Measurements from ENCODE around the gene NTN3.

DNA sequence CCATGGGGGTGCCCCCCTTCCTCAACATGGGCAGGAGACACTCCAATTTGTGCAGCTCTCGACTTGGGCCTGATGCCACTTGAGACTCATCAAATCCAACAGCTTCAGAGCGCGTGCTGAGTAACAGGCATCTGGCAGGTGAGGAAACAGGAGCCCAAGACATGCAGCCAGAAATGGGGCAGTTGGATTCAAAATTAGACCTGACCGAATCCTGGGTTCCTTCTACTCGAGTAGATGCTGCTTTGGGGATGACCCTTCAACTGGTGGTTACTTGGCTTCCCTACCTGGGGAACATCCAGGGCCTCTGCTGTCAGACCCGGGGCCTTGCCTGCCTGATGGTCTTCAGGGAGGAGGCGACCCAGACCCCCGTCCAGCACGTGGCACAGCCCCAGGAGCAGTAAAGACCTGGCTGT lies 488 bp upstream of the NTN3 start:
- TF ChIP-seq, protein P1, sequence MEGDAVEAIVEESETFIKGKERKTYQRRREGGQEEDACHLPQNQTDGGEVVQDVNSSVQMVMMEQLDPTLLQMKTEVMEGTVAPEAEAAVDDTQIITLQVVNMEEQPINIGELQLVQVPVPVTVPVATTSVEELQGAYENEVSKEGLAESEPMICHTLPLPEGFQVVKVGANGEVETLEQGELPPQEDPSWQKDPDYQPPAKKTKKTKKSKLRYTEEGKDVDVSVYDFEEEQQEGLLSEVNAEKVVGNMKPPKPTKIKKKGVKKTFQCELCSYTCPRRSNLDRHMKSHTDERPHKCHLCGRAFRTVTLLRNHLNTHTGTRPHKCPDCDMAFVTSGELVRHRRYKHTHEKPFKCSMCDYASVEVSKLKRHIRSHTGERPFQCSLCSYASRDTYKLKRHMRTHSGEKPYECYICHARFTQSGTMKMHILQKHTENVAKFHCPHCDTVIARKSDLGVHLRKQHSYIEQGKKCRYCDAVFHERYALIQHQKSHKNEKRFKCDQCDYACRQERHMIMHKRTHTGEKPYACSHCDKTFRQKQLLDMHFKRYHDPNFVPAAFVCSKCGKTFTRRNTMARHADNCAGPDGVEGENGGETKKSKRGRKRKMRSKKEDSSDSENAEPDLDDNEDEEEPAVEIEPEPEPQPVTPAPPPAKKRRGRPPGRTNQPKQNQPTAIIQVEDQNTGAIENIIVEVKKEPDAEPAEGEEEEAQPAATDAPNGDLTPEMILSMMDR (conservative IDR thresholded peaks at IDR 0.05): no peak
- TF ChIP-seq ZFX (IDR thresholded peaks at IDR 0.05): no peak

Data from C4-2B (cell line).